AG08396 (cell line): ENCODE data around the gene JUN.
A peak's percentile ranks its signal among the peaks of the same experiment; 100 is the strongest.

Source experiments
- DNase-seq: peaks from one replicate; pipeline ENCODE4 v3.0.0; 2012; ENCODE audit warnings: low spot score, mixed read lengths

The JUN gene

DNA sequence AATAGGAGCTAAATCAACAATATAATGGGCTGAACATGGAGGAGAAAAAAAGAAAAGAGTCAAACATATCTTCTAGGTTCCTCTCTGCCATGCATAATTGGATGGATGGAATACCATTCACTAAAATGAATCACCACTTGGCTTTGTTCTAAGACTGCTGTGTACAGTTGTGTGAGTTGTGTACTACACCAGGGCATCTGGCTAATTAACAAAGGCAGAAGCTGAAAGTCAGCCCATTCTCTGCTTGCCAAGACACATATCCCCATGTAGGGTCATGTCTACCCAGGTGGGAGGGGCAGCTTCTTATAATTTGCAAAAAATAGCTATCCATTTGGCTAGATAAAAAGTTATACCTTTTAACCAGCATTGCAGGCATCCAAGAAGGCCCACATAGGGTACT lies 21.0 kb downstream of the JUN start:
- no peak for DNase-seq

DNA sequence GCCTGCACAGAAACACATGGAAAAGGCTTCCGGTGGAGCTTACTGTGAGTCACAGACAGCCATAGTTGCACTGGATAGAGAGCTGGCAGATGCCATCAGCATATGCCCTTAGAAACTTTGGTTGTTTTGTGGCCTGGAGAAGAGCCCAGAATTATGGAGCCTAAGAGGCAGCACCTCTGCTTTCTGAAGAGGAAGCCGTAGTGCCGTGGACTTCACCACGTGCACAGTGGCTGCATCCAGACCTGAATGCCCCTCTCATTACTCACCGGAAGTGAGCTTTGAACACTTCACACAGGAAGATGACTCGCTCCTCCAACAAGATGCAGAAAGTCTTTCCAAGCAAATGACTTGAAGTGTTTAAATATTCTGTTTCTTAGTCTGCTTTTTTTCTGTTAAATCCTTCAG lies 28.4 kb downstream of the JUN start:
- peak; percentile 88 for DNase-seq

DNA sequence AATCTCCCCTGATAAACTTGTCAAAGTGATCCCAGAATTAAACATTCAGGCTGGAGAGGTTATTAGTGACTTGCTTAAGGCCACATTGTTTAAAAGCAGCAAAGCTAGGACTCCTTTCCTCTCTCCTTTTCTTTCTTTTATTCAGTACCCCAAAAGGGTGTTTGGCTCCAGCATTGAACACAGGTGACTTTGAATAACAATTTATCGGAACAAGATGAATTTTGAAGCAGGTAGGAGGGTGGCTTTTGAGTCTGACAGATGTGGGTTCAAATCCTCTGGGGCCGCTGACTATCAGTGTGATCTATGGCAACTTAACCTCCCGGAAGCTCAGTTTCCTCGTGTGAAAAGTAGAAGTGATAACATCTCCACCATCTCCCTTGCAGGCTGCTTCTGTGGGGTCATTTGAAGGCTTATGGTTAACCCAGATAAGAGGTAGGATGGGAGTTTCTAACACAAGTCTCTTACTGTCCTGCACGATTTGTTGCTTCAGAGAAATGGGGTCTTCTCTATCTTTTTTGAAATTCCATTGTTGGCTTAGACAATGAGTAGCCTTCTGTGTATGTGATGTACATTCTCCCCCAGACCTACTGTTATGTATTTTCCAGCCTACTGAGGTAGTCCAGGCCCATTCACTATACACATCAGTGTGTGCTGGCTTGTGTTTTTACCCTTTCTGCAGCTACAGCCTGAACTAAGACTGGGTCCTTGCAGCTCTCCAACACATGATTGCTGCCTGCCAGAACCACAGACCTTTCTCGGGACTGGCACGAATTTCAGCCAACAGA lies 29.0 kb downstream of the JUN start:
- no peak for DNase-seq

DNA sequence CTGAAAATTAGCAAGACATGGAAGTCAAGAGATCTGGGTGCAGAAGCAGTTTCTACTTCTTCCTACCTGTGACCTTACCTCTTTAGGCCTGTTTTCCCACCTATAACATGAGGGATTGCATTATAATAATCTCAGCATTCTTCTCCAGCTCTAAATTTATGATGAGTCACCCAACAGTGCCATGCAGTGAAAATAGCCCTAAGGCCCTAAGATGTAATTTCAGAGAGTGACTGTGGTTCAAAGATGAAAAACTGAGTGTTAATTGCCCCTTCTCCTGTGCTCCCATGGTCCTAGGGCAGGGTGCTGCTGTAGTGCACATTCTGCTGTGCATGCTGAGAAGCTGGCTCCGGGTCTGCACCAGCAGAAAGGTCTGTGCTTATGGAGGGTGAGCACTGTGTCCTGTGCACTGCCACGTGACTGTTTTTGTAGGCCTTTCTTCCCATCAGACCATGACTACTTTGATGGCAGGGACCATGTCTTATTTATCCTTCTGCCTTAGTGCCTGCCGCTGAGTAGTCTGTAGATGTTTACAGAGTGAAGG lies 29.7 kb downstream of the JUN start:
- no peak for DNase-seq

DNA sequence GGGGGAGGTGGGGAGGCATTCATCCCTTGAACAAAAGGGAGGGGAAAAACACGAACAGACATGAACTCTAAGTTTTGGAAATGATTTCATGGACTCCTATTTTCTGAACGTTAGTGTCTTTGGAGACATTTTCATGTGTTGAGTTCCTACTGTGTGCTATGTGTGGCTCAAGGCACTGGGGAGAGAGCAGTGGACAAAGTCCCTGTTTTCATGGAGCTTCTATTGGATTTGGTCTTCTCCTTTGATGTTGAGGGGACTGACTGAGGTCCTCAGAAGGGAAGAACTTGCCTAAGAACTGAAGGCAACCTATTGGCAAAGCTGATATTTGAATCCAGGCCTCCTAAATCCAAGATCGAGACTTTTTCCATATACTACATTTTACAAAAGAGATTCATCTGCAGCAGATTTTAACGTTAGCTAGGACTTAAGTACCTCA lies 30.4 kb downstream of the JUN start:
- no peak for DNase-seq

DNA sequence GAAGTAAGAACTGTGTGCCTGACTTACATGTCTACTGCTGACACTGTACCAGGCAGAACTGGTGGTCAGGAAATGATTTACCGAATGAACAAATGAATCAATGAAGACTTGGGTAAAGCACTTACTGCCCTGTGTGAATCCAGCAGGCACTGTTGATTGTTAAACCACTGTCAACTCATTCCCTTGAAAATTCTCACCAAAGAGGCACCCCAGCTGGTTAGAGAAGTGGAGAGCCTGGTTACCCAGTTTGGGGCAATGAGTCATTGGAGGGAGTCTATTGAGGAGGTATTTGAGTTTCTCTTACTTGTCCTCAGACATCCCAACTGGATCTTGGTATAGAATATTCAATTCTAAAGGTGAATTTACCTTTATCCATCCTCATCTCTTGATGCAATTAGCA lies 34.2 kb downstream of the JUN start:
- DNase-seq: no peak

DNA sequence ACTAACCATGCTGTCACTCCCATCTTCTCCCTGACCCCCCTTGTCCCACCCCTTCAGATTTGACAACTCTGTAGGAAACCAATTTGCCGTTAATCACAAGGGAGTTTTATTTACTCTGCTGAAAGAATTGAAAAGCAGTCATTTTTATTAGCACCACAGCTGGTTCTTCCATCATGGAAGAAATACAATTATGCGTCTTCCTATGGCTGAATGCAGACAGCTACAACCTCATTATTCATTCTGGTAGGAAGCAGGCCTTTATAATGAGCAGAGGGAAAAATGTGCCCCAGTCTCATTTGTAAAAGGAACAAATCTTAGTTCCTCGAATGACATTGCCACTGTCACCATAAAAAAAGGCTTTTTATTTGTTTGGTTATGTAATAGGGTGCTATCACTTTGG lies 35.2 kb downstream of the JUN start:
- DNase-seq: no peak

DNA sequence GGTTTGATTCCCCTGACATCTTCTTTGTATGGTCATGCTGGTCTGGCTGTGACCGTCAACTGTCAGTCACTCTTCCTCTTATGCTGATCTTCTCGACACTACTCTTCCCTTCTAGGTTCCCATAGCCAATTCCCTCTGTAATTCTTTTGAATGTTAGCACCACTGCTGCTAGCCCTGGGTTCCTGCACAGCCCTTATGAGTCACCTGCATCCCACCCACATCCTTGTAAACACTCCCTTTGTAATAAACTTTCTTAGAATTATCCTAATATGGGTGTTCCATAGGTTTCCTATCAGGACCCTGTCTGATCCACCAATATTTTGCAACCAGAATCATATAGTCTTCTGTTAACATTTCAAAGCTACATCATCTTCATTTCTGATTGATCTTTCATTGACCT lies 37.1 kb downstream of the JUN start:
- no peak for DNase-seq

DNA sequence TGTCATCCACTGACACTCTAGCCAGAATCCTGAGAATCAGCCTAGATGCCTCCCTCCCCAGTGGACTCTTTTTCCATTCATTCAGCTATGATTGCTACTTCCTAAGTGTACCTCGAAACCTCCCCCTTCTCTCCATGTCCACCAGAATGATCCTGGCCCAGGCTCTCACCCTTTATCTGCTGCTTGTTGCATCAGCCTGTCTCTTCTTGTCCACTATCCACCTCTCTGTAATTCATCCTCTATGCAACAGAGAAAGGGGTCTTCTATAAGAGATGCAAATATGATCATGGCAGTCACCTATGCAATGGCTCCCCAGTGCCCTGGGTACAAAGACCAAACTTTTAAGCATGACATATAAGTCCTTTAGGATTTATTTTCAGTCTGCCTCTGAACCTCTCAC lies 37.7 kb downstream of the JUN start:
- DNase-seq: no peak

DNA sequence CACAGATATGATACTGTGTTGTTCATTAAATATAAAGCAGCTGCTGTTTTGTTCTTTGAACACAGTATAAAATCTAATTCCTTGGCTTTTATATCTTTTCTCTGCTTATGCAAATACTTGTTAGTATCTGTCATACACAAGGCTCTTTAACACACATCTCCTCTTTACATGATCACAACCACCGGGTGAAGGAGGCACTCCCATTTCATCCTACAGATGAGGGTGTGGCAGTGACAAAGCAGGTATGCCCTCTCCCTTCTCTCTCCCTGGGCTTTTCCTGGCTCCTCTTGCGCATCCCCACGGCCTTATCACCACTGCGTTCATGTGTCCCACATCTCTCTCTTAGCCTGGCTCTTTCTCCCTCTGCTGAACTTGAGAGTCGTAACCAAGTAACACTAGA lies 38.2 kb downstream of the JUN start:
- DNase-seq: no peak

DNA sequence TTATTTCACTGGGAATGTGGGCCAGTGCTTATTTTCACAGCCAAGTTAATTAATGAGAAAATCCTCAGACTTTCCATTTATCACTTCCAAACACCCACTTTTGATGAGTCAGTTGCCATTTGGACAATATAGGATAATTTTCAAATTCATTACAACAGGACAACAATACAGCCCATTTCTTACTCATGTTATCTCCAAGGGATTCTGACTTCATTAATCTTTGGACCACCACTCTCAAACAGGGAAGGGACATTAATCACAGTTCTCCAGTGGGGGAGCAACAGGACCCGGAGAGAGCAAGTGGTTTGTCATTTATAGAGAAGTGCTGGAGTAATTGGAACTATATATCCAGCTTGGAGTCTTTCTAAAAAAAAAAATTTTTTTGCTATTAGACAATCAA lies 38.7 kb downstream of the JUN start:
- DNase-seq: no peak

DNA sequence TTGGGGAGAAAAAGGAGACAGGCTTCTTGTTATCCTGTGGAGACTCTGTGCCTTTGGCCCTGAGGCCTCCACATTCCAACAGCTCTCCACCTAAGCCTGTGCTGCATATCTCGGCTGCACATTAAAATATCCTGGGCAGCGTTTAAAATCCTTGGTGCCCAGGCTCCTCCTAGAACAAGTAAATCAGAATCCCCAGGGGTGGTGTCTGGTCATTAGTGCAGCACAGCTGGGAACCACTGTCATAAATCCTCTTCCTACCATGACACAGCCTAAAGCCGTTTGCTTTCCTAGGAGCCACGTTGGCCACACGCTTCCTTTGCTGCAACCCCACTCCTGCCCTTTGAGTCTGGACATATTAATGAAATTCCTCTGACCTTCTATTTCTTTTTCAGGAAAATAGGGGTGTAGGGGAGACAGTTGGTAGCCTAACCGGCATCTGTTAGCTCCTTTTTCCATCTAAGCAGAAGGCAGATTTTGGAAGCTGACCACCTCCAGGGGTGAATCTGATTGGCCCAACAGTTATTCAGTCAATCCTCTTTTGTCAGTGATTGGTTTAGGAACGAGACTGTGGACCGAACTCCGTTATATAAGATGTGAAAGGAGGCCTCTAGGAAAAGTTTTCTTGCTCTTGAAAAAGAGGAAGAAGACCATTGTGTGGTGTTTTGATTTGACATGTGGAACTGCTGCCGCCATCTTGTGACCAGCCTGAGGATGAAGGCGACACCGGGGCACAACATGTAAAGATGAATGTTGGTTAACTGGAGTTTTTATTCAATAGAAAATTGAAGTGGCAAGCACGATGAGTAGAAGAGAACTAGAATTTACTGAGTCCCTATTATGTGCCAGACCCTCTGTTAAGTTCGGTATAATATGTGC lies 41.9 kb downstream of the JUN start:
- no peak for DNase-seq

DNA sequence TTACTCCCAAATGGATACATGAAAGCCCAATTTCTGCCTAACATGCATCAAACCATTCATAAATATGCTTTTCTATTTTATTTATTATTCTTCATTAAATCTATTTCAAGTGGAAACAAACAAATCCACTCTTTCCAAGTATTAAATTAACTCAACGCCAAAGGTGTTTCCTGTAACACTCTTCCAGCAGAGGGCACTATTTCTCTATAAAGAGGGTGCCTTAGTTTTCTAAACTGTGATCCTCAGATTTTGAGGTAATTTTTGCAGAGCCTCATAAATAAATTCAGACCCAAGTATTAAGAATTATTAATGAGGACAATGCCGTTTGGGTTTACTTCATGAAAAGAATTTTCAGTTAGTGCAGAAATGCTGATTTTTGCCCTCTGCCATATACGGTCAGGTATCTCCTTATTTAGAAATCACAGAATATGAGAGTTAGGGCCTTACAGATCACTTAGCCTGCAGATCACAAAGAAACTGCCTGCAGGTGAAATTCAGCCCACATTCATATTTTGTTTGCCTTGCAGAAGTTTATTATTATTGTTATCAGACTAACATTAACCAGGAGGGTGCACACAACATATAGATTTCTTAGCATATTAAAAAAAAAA lies 43.9 kb downstream of the JUN start:
- DNase-seq: peak; percentile 35

DNA sequence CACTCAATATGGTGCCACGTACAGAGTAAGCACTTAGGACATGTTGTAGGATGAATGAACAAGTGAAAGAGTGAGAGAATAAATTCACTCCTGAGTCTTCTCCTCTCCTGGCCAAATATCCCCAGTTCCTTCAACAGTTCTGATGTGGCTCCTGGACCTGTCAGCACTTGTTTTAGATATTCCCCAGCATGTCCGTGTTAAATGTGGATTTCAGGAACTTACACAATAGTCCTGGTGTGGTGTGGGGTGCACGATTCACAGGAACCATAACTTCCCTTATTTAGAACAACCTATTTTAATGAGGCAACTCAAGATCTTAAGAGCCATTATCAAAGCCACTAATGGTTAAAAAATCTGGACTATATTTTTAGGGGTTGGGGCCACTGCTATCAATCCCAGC lies 45.0 kb downstream of the JUN start:
- no peak for DNase-seq

DNA sequence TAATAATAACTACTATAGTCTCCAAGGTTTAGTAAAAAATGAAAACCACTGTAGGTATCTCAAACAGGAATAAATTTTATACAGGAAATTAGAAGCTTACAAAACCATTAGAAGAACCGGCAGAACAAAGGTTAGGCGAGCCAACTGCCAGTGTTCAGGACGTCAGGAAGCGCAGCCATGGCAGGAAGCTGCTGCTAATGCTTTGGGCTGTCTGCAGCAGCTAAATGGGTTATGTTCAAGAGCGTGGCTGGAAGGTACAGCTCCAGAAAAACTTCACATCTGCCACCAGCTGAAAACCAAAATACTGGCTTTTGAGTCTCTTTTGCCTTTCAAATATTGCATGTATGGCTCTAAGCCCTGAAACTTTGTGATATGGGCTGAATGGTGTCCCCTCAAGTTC lies 48.3 kb downstream of the JUN start:
- no peak for DNase-seq

DNA sequence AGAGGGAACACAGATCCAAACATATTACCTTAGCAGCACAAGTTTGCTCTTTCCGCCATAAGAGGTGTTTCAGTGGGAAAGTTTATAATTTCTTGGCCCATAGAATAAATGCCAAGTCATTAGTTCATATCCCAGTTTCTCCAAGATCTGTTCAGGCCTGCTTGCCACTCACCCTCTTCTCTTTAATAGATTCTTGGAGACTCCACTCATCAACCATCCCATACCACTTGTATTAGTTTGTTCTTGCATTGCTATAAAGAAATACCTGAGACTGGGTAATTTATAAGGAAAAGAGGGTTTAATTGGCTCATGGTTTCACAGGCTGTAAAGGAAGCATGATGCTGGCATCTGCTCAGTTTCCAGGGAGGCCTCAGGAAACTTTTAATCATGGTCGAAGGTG lies 49.2 kb downstream of the JUN start:
- no peak for DNase-seq

DNA sequence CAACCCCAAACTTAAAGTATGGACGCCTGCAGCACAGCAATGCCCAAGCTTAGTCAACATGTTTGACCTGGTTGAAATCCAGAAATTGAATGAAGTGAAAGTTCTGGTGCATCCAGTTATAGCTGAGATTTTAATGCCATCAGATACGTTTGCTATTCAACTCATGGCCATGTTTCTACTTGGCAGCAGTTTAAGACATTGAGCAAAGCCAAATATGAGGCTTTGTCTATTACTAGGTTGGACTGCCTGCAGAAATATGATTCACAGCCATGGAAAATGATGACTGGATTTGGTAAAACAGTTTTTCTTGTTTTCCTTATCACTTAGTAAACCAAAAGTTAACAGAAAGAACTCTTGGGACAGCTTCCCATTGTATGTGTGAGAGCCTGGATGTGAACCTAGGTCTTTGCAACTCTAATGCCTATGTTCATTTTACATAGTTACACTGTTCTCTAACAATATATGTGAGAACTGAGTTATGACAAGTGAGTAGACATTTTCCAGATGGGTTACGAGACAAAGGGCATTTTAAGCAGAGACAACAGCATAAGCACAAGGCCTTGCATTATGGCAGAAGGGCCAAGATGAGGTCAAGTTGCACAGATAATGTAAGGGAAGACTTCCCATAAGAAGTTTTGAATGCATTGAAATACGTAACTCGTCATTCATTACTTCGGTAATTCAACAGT lies 51.6 kb downstream of the JUN start:
- no peak for DNase-seq
